ENCODE data around the gene DYSF.
"Not testable (repeated sequence)": the region's sequence is repeated elsewhere in the genome, so short reads cannot be mapped to it uniquely, and the experiment has no call there.

DYSF gene

GRCh38 chr2:71453404-71454220 lies at the start of gene DYSF:
Gene DYSF, plus strand, starts transcription at chr2:71453561.
- in situ Hi-C loops (cut with HindIII; ENCODE audit: low sequenced_read_pairs) = no loop called here

DNA sequence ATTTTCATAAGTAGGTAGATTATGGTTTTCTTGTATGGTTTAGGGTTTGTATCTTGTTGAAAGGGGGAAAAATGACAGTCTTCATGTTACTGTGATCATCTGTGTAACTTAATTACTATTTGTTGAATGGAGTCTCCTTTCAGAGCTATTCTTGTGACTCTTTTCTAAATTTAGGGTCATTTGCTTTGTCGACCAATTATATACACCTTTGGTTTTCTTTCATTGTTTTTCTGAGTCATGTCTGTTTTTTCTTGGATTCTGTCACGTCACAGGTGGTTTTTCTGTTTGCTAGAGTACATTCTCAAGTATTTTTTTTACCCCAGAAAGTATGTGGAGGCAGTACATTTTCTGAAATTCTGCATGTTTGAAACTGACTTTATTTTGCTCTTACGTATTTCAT lies 43.8 kb upstream of the DYSF start:
- in situ Hi-C loops (cut with HindIII; ENCODE audit: low sequenced_read_pairs) = no loop called here

DNA sequence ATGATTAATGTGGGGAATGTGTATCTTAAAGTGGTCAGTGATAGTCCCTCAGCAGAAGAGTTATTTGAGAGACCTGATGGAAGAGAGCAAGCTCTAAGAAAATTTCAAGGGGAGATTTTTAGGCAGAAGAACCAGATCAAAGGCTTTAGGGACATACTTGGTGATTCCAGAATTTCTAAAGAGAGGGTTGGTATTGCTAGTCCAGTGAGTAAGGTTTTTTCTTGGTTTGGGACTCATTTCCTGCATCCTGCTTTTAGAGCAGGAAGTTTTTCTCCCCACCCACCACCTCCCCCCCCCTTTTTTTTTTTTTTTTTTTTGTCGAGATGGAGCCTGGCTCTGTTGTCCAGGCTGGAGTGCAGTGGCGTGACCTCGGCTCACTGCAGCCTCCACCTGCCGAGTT lies 42.7 kb upstream of the DYSF start:
- in situ Hi-C loops (cut with HindIII; ENCODE audit: low sequenced_read_pairs) = no loop called here

DNA sequence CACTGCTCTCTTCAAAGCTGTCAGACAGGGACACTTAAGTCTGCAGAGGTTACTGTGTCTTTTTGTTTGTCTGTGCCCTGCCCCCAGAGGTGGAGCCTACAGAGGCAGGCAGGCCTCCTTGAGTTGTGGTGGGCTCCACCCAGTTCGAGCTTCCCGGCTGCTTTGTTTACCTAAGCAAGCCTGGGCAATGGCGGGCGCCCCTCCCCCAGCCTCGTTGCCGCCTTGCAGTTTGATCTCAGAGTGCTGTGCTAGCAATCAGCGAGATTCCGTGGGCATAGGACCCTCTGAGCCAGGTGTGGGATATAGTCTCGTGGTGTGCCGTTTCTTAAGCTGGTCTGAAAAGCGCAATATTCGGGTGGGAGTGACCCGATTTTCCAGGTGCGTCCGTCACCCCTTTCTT lies 36.5 kb upstream of the DYSF start:
- in situ Hi-C loops (cut with HindIII; ENCODE audit: low sequenced_read_pairs) = not testable (repeated sequence)

DNA sequence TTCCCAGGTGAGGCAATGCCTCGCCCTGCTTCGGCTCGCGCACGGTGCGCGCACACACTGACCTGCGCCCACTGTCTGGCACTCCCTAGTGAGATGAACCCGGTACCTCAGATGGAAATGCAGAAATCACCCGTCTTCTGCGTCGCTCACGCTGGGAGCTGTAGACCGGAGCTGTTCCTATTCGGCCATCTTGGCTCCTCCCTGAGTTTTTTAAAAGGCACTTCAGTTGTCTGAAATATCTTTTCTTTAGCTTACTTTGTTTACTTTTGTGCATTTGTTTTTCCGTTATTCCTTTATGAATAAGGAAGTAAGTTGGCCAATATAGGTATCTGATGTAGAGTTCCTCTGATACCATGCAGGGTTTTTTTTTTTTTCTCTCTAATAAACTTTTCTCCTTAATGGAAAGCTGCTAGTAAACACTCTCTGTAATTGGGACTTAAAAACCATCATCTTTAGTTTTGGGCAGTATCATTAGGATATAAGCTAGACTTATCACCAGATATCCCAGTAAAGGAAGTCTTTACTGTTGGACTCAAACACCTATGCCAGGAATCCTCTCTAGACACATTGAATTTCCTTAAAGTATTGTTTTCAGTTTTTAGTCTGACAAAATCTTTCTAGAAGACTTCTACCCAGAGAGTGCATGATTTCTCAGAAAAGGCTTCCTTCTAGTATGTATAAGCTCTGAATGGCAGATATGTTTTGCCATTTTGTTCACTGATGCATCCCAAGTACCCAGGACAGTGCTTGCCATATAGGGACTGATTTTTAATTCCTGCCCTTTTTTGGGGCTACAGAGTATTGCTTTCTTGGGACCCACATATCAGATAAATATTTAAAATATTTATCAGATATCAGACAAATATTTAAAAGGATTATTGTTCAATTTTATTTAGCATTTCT lies 35.8 kb upstream of the DYSF start:
- in situ Hi-C loops (cut with HindIII; ENCODE audit: low sequenced_read_pairs) = no loop called here

DNA sequence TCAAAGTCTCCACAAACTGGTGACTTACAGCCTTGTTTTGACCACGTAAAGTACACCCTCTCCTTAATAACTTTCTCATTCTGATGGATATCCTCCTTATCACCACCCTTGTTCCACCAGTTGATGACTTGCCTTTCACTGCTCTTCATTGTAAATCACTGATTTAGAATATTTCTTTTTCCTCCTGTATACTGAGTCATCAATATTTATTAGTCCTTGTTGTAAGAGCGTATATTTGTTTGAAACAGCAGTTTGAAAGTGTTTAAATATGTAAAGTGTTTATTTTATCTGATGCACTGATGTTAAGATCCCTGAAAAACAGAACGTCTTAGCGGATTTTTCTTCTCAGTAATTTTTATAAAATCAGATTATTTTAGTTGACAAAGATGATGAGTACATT lies 34.2 kb upstream of the DYSF start:
- in situ Hi-C loops (cut with HindIII; ENCODE audit: low sequenced_read_pairs) = no loop called here

- in situ Hi-C loops (cut with HindIII; ENCODE audit: low sequenced_read_pairs) = no loop called here
Measured at GRCh38 chr2:71419976-71420375, 33.4 kb upstream of the DYSF start.

DNA sequence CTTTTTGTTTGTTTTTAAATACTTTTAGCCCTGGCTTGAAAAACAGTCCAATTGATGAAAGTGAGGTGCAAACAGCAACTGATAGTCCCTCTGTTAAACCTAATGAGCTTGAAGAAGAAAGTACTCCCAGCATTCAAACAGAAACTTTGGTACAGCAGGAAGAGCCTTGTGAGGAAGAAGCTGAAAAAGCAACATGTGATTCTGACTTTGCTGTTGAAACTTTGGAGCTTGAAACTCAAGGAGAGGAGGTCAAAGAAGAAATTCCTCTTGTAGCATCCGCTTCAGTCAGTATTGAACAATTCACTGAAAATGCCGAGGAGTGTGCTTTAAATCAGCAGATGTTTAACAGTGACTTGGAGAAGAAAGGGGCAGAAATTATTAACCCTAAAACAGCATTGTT lies 30.6 kb upstream of the DYSF start:
- in situ Hi-C loops (cut with HindIII; ENCODE audit: low sequenced_read_pairs) = no loop called here

DNA sequence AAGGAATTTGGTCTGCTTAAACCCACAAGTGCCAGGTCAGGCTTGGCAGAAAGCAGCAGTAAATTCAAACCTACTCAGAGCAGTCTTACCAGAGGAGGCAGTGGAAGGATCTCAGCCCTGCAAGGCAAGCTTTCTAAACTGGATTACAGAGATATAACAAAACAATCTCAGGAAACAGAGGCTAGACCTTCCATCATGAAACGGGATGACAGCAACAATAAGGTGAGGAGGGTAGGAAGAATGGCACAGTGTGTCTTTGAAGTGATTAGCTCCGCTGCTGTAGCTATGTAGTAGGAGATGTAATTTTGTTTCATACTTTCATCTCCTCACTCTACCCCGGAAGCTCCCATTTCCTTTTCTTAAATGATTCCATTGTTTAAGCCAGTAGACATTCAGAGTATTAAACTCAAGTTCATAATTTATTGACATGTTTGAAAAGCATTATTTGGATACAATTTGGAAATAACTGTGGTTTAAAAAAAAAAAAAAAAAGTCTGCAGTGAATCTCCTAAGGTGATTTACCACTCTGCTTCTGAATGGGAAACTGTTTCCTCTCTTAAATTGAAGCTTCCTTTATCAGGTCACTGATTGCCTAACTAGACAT lies 29.4 kb upstream of the DYSF start:
- in situ Hi-C loops (cut with HindIII; ENCODE audit: low sequenced_read_pairs) = no loop called here

DNA sequence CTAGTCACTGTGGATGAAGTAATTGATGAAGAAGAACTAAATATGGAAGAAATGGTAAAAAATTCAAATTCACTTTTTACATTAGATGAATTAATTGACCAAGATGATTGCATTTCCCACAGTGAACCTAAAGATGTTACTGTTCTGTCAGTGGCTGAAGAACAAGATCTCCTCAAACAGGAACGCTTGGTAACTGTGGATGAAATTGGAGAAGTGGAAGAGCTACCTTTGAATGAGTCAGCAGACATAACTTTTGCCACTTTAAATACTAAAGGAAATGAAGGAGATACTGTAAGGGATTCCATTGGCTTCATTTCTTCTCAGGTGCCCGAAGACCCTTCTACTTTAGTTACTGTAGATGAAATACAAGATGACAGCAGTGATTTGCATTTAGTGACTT lies 26.6 kb upstream of the DYSF start:
- in situ Hi-C loops (cut with HindIII; ENCODE audit: low sequenced_read_pairs) = no loop called here

DNA sequence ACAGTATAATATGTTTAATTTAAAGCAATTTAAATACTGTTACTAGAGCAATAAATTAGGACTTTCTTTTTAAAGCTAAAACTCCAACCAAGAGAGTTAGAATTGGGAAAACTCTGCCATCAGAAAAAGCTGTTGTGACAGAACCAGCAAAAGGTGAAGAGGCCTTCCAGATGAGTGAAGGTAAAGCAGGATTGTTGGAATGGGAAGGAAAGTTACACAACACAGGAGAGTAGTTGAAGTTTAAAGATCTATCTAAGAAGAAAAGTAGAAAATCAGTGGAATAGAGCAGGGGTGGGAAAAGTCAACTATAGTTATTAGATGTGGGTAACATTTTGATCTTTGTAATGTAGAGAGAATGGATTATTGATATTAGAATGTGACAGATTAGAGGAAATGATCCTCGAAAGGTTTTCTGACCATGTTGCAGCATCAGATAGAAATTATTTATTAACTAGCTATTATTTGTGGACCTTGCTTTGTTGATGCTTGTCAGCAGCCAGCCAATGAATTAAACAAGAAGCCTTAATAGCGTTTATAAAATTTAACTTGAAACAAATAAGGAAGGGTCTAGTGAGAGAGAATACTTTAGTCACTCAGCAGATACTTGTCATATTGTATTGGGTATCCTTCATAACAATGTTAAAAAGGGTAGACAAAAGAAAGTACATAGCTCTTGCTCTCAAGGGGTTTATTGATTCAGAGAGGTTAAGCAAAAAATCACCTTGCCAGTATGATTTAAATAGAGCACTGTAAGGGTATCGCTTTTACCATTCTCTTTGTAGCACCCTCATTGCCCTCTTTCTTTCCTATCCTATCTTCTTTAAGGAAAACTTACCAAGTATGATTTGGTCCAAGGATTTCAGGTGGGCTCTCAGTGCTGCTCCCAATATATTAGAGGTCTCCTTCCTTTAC lies 24.6 kb upstream of the DYSF start:
- in situ Hi-C loops (cut with HindIII; ENCODE audit: low sequenced_read_pairs) = no loop called here

- in situ Hi-C loops (cut with HindIII; ENCODE audit: low sequenced_read_pairs) = not testable (repeated sequence)
Measured at GRCh38 chr2:71445142-71445541, 8.2 kb upstream of the DYSF start.

DNA sequence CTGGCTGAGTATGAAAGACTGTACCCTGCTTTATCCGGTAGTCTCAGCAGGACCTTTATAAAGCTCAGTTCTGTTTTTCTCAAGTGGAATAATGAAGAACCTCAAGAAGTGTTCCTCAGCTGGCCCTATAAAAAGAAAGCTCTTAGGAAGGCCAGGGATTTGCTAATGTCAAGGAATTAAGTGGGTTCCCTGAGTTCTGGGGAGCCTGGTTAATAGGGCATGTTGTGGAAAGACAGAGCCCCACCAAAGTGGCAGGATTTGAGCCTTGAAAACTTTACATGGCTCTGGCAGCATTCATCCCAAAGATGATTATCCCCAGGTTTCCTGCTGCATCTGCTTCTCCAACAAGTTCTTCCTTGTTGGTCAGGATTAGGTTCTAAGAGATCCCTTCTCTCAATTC lies 6.9 kb upstream of the DYSF start:
- in situ Hi-C loops (cut with HindIII; ENCODE audit: low sequenced_read_pairs) = no loop called here

GRCh38 chr2:71449343-71449742 lies 4.0 kb upstream of the DYSF start:
- in situ Hi-C loops (cut with HindIII; ENCODE audit: low sequenced_read_pairs) = no loop called here

GRCh38 chr2:71451705-71452104 lies 1.7 kb upstream of the DYSF start:
- in situ Hi-C loops (cut with HindIII; ENCODE audit: low sequenced_read_pairs) = no loop called here

DNA sequence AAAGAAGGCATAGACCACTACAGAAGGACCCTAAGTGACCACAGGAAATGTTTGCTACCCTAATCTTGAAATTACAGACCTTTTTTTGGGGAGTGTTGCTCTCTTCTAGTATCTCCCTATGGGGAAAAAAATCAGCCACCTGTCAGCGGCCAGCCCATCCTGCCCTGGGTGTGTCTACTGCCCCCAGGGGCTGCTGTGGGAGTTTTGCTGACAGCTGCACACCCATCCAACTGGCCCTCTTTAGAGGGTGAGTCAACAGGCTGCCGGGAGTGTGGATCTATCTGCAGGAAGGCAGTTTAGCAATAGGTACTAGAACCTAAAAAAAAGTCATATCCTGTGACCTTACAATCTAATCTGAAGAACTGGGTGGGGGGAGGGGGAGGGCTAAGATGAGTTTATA lies 796 bp upstream of the DYSF start:
- in situ Hi-C loops (cut with HindIII; ENCODE audit: low sequenced_read_pairs) = no loop called here

- in situ Hi-C loops (cut with HindIII; ENCODE audit: low sequenced_read_pairs) = no loop called here
Measured at GRCh38 chr2:71454221-71455010, 1.1 kb downstream of the DYSF start.

DNA sequence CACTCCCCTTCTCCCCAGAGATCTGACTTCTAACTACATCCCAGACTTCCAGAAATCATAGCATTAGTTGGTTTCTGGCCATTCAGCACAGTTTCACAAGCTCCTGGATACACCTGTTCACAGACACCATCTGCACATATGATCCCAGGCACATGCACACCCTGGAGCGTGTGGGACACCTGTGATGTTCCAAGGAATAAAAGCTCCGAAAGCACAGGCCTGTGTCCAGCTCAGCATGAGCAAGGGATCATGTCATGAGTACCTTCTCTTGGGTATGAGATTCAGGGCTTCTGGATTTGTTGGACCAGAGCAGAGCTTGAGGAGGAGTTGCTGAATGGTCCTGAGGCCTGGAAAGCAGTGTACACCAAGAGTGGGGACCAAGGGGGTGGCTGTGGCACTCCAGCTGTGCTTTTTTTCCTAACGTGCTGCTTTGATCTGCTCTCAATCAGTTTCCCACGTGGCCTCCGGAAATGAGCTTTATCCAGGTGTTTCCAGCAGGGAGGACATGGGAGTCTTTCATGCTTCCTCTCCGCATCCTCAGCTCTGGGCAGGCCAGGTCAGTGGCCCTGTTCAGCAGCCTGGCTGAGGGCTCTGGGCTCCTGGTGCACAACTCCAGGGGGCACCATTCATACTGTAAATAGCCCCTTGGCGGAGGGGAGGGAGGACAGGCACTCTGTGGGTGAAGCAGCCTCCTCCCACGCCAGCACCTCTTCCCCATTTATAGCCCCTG lies 1.8 kb downstream of the DYSF start:
- in situ Hi-C loops (cut with HindIII; ENCODE audit: low sequenced_read_pairs) = no loop called here
